Measurements from ENCODE around the gene SASH1.

Gene SASH1

DNA sequence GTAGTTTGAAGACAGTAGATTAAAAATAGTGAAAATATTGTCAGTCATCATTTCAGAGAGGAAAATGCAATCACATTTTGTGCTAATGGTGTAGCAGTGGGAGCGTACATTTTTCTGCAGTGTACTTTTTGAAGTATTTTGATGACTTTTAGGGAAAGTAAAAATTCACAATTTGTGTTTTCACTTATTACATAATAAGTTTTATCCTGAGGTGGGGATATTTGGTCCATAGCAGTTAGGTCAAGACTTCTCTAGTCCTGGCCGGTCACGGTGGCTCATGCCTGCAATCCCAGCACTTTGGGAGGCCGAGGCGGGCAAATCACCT, 122.3 kb downstream of the SASH1 start:
- Mint-ChIP-seq H3K36me3 (no peaks in the 10 kb centered on the region), H3K27ac (no peak overlapping the region), H3K27me3 (peaks cover 18 to 43% of the 10 kb centered on the region in 2 donors), H3K4me3 (no peak overlapping the region), H3K9me3 (no peaks in the 10 kb centered on the region), H3K4me1 (peaks cover 10 to 23% of the 10 kb centered on the region in 2 donors)
- DNase-seq, result no peak
- ATAC-seq (replicated peaks), result no peak

- peak overlapping the region in 1 of 2 donors; percentile 14 for H3K4me3 Mint-ChIP-seq
- no peaks in the 10 kb centered on the region for H3K9me3 Mint-ChIP-seq
- peak overlapping the region; percentile 6 for H3K27ac Mint-ChIP-seq
- H3K27me3 Mint-ChIP-seq, result peaks cover 20 to 42% of the 10 kb centered on the region in 2 donors
- H3K36me3 Mint-ChIP-seq, result no peaks in the 10 kb centered on the region
- no peak for DNase-seq
- ATAC-seq (replicated peaks), result no peak
- peaks cover 10 to 23% of the 10 kb centered on the region in 2 donors for H3K4me1 Mint-ChIP-seq
Measured at GRCh38 chr6:148465670-148466069, 123.0 kb downstream of the SASH1 start.

DNA sequence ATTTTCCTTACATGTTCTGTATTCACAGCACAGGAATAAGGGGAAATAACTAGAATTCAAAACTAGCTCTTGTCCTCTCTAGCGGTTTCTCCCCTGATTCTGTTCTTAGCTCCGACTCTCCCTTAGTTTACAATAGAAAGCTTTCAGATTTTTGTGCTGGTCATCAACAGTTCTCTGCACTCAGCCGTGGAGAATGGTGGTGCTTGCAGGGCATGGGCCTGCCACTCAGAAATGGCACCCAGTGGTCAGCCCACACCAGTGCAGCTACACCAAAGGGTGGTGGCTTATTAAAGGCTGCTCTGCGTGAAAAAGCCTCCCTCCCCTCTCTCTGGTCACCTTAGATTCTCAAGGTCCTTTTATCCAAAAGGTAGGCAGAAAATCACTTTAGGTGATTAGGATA, 123.5 kb downstream of the SASH1 start:
- Mint-ChIP-seq H3K4me3 (no peak overlapping the region), H3K36me3 (no peaks in the 10 kb centered on the region), H3K9me3 (no peaks in the 10 kb centered on the region), H3K27ac (no peak overlapping the region), H3K27me3 (peaks cover 22 to 45% of the 10 kb centered on the region in 2 donors), H3K4me1 (peaks cover 10 to 23% of the 10 kb centered on the region in 2 donors)
- DNase-seq (no peak), ATAC-seq (replicated peaks) (peak in 1 of 2 donors; percentile 43)

DNA sequence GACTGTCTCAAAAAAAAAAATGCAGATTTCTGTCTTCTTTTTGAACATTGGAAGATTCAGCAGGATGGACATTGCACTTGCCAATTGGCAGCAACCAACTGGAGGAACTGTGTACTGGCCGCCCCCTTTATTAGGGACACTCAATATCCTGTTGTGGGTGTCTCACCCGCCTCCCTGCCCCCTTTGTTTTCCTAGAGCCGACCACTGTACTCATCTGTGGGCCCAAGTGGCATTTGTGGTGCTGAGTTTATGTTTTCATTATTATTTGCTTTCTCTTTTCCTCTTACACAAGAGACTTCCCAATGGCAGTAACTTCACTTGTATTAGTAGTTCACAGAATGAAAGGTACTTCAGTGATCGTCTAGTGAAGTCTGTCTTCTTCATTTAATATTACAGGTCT, 125.3 kb downstream of the SASH1 start:
- peaks cover 10 to 23% of the 10 kb centered on the region in 2 donors for H3K4me1 Mint-ChIP-seq
- no peaks in the 10 kb centered on the region for H3K9me3 Mint-ChIP-seq
- ATAC-seq (replicated peaks) (no peak), DNase-seq (no peak)
- H3K4me3 Mint-ChIP-seq, result no peak overlapping the region
- no peaks in the 10 kb centered on the region for H3K36me3 Mint-ChIP-seq
- H3K27ac Mint-ChIP-seq, result no peak overlapping the region
- H3K27me3 Mint-ChIP-seq, result peaks cover 25 to 52% of the 10 kb centered on the region in 2 donors

DNA sequence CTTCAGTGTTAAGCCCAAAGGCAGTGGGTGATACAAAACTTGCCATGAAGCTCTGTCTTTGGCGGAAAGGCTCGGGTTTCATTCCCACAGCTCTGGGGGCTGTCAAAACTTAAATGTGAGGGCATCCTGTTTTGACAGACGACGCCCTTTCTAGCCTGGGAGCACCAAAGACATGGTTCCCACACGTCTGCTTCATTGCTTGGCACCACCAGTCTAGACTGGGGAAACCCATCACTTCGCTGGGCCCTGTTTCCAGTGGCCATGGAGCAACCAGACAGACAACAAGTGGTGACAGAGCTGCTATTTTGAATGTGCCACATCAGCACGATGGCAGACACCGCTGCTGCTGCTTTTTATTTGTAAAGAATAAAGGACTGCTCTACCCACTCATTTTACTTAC, 127.5 kb downstream of the SASH1 start:
- peaks cover 5 to 16% of the 10 kb centered on the region in 2 donors for H3K4me1 Mint-ChIP-seq
- ATAC-seq (replicated peaks), result no peak

DNA sequence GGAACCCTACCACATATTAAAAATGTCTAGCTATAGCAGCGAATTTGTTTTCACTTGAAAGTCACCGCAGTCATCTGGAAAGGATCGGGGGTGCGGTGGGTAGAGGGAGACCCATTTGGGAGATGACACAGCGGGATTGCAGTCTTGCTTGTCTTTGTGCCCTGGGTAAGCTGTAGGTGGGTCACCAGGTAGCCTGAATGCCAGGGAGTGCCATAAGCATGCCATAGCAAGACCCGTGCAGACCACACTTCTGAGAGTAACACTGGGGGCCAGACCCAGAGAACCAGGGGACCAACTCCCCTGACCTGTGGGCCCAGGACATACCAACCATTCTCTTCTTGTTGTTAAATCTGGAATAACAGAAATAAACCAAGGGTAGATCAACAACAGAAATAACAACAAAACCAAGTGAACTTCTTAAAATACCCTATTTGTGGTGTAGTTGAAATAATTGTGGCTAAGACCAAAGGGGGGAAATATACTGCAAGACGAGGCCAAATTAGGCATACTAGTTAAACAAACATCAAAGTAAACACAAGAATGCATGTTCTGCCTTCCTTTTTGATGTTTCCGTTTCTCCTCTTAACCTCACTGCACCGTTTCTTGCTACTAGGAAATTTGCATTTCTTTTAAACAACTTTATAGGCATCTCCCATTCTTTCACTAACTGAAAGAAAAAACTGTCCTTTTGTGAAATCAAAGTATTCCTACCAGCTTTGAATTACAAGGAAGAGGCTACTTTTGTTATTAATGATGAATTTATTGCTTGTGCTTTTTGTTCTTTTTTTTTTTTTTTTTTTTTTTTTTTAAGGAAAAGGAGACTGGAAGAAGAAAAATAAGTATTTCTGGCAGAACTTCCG, 128.2 kb downstream of the SASH1 start:
- H3K4me3 Mint-ChIP-seq, result no peak overlapping the region
- peaks cover 25 to 53% of the 10 kb centered on the region in 2 donors for H3K27me3 Mint-ChIP-seq
- H3K4me1 Mint-ChIP-seq, result peaks cover 3 to 12% of the 10 kb centered on the region in 2 donors

More for the DNA sequence above, 127.5 kb downstream of the SASH1 start:
- Mint-ChIP-seq H3K27me3 (peaks cover 24 to 52% of the 10 kb centered on the region in 2 donors), H3K4me3 (no peak overlapping the region), H3K9me3 (no peaks in the 10 kb centered on the region), H3K36me3 (no peaks in the 10 kb centered on the region), H3K27ac (no peak overlapping the region)
- DNase-seq, result no peak

GRCh38 chr6:148471624-148472159, 129.1 kb downstream of the SASH1 start:
- ATAC-seq (replicated peaks) (no peak), DNase-seq (no peak)
- Mint-ChIP-seq H3K27me3 (peaks cover 31 to 56% of the 10 kb centered on the region in 2 donors), H3K36me3 (no peaks in the 10 kb centered on the region), H3K27ac (no peak overlapping the region), H3K4me1 (peaks cover 0 to 6% of the 10 kb centered on the region in 2 donors), H3K4me3 (no peak overlapping the region), H3K9me3 (no peaks in the 10 kb centered on the region)

More for the DNA sequence above, 128.2 kb downstream of the SASH1 start:
- Mint-ChIP-seq H3K27ac (no peak overlapping the region), H3K9me3 (no peaks in the 10 kb centered on the region), H3K36me3 (no peaks in the 10 kb centered on the region)
- no peak for ATAC-seq (replicated peaks)
- DNase-seq, result no peak

GRCh38 chr6:148472171-148473105, 129.8 kb downstream of the SASH1 start:
- DNase-seq (no peak), ATAC-seq (replicated peaks) (no peak)
- peaks cover 31 to 60% of the 10 kb centered on the region in 2 donors for H3K27me3 Mint-ChIP-seq
- peaks cover 0 to 6% of the 10 kb centered on the region in 2 donors for H3K4me1 Mint-ChIP-seq
- no peak overlapping the region for H3K27ac Mint-ChIP-seq
- no peaks in the 10 kb centered on the region for H3K9me3 Mint-ChIP-seq
- no peaks in the 10 kb centered on the region for H3K36me3 Mint-ChIP-seq
- H3K4me3 Mint-ChIP-seq, result no peak overlapping the region

GRCh38 chr6:148479497-148479896, 136.9 kb downstream of the SASH1 start:
- no peaks in the 10 kb centered on the region for H3K9me3 Mint-ChIP-seq
- H3K4me1 Mint-ChIP-seq, result no peaks in the 10 kb centered on the region
- no peaks in the 10 kb centered on the region for H3K36me3 Mint-ChIP-seq
- no peak overlapping the region for H3K4me3 Mint-ChIP-seq
- H3K27me3 Mint-ChIP-seq, result peaks cover 11 to 46% of the 10 kb centered on the region in 2 donors
- ATAC-seq (replicated peaks), result no peak
- DNase-seq, result no peak
- H3K27ac Mint-ChIP-seq, result no peak overlapping the region

- Mint-ChIP-seq H3K36me3 (peaks cover 0 to 4% of the 10 kb centered on the region in 2 donors), H3K27me3 (peaks cover 15 to 42% of the 10 kb centered on the region in 2 donors), H3K4me3 (no peak overlapping the region), H3K9me3 (no peaks in the 10 kb centered on the region), H3K27ac (no peak overlapping the region), H3K4me1 (no peaks in the 10 kb centered on the region)
- no peak for ATAC-seq (replicated peaks)
- DNase-seq, result no peak
Measured at GRCh38 chr6:148487461-148487860, 144.8 kb downstream of the SASH1 start.

- no peaks in the 10 kb centered on the region for H3K4me1 Mint-ChIP-seq
- ATAC-seq (replicated peaks), result no peak
- no peaks in the 10 kb centered on the region for H3K9me3 Mint-ChIP-seq
- no peak overlapping the region for H3K4me3 Mint-ChIP-seq
- peaks cover 2 to 4% of the 10 kb centered on the region in 2 donors for H3K36me3 Mint-ChIP-seq
- peaks cover 19 to 29% of the 10 kb centered on the region in 2 donors for H3K27me3 Mint-ChIP-seq
- DNase-seq, result no peak
- no peak overlapping the region for H3K27ac Mint-ChIP-seq
Measured at GRCh38 chr6:148491638-148492251, 149.1 kb downstream of the SASH1 start.

- H3K36me3 Mint-ChIP-seq, result peaks cover 2 to 4% of the 10 kb centered on the region in 2 donors
- H3K4me3 Mint-ChIP-seq, result no peak overlapping the region
- H3K9me3 Mint-ChIP-seq, result no peaks in the 10 kb centered on the region
- DNase-seq (no peak), ATAC-seq (replicated peaks) (no peak)
- H3K27me3 Mint-ChIP-seq, result peaks cover 19 to 27% of the 10 kb centered on the region in 2 donors
- no peak overlapping the region for H3K27ac Mint-ChIP-seq
- no peaks in the 10 kb centered on the region for H3K4me1 Mint-ChIP-seq
Measured at GRCh38 chr6:148492654-148493290, 150.1 kb downstream of the SASH1 start.

DNA sequence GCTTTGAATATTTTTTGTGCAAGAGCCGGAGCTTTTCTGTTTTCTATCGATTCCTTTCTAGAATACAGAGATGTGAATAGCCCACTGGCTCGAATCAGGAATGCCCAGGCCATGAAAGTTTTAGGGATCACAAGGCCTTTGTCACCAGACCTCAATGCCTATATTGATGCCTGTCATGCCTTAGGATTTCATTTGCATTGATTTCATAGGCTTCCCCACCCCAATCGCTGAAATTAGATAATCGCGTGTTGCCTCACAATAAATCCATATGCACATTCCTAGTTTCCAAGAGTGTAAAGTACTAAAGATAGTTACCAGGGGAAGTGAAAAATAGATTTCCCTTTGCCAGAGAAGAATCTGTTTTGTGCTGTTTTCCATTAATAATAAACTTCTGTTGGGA, 150.8 kb downstream of the SASH1 start:
- Mint-ChIP-seq H3K27ac (no peak overlapping the region), H3K27me3 (peaks cover 17 to 21% of the 10 kb centered on the region in 2 donors), H3K4me1 (no peaks in the 10 kb centered on the region), H3K4me3 (no peak overlapping the region), H3K36me3 (peaks cover 2 to 4% of the 10 kb centered on the region in 2 donors), H3K9me3 (no peaks in the 10 kb centered on the region)
- no peak for ATAC-seq (replicated peaks)
- DNase-seq, result no peak
